Measurements from ENCODE around the gene FAM13C.

FAM13C gene

DNA sequence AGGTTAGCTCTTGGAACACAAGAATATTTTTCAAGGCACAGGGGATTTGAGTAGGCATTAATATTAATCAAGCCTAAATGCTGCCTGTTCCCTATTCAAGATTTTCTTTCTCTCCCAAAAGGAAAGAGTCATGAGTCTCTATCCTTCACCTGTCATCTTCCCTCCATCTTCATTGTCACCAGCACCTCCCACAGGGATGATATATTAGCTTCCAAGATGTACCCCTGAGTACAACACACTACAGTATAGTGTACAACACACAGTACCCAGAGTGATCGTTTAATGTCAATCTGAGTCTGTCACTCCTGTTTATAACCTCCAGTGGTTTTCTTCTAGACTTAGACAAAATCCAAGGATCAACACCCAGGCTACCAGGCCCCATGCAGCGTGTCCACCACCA is 50.1 kb downstream of the FAM13C start:
- no peak for DNase-seq

DNA sequence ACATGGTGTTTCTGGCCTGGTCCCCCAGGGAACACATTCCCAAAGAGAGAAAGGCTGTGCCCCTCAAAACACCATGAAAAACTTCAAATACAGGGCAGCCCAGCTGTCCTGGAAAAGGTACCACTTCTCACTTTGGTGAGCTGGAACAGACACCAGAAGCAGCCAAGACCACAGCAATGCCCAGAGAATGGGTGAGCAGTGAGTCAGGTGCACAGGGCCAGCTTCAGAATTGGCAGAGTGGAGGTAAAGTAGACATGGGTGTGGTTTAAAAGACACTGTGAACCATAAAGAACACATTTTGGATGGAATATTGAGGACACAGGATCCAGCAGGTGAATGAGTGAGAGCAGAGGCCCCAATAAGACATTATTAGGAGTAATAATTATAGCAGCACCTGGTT is 51.3 kb downstream of the FAM13C start:
- no peak for DNase-seq

DNA sequence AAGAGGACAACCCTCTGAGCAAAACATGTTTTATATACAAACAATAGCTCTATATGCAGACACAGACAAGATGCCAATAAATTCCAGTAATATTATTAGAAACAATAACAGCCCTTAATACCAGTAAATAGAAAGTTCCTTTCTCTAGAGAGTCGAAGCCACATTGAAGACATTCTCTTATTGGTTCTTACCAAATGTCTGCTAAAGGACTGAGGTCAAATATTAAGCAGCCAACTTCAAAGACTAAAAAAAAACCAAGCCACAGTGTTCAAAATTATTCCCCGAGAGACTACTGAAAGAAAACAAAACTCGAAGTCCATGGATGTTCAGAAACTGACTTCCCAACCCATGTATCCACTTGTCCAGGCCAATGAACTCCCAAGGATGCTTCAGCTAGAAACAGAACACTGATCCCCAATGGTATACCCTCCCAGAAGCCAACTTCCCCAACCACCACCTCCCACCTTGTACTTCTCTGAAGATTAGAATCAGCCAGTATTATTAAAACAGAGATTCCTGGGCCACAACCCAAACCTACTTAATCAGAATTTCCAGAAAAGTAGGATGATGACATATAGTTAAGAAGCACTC is 51.9 kb downstream of the FAM13C start:
- DNase-seq, result no peak

DNA sequence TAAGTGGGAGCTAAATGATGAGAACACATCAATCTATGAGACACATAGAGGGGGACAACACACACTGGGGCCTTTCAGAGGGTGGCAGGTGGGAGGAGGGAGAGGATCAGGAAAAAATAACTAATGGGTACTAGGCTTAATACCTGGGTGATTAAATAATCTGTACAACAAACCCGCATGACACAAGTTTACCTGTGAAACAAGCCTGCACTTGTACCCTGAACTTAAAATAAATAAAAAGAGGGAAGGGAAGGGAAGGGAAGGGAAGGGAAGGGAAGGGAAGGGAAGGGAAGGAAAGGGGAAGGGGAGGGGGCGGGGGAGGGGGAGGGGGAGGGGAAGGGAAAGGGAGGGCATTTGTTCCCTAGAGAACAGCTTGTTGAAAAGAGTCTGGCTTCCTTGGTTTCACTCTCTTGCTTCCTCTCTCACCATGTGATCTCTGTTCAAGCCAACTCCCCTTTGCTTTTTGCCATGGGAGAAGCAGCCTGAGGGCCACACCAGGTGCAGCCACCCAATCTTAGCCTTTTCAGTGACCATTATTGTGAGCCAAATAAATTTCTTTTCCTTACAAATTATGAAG is 57.7 kb downstream of the FAM13C start:
- DNase-seq, result no peak

DNA sequence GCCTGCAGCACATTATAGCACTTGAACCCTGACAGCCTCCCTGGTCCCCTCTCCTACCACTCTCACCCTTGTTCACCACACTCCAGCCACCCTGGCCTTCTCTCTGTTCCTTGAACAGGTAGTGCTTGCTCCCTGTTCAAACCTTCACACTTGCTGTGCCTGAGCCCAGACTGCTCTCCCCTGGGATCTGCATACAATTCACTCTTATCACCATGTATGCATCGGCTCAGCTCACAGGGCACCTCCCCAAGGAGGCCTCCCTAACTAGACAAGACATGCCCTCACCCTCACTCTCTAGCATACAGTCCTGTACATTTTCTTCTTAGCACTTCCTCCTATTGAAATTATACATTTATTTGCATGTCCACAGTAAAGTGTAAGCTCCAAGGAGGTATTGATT is 59.3 kb downstream of the FAM13C start:
- no peak for DNase-seq

DNA sequence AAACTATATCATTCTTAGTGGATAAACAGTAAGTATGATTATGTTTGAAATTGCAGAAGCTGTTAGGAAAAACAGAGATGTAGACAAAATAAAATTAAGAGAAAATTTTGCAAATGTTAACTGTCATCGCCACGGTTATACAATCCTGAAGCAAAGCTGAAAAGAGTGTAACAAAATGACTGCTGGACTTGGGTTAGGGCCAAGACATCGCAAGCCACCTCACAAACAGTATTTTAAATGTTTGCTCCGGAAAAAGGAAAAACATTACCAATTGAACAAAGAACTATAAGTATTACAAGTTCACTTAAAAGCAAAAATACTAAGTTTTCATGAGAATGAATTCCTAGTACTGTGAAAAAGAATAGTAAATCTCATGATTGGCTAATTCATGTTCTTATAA is 60.0 kb downstream of the FAM13C start:
- no peak for DNase-seq

DNA sequence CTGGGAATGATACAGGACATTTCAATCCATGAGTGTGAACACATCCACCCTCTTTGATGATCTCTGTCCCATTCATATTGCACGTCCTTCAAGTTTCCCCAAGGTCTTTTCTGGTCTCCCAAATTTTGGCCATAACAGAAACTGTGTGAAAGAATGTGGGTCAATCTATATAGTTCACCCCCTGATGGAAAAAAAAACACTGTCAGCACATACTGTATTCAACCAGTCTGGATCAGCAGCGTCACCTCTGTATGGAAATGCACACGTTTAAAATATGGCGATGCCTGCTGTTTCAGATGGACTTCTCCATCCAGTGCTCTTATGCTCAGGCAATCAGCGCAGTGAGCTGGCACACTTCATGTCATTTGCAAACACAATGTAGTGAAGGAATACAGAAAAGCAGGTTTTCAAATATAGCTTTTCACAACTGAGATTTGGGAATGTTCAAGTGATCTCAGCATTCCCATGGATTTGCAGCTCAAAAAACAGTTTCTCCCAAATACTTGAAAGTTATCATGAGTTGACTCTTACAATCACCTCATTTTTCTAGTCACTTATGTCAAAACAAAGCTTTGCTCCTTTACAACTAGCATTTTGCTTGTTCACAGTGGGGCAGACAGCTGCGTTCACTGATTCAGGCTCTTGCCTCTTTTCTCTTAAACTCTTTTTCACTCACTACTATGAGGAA is 61.1 kb downstream of the FAM13C start:
- DNase-seq, result no peak

DNA sequence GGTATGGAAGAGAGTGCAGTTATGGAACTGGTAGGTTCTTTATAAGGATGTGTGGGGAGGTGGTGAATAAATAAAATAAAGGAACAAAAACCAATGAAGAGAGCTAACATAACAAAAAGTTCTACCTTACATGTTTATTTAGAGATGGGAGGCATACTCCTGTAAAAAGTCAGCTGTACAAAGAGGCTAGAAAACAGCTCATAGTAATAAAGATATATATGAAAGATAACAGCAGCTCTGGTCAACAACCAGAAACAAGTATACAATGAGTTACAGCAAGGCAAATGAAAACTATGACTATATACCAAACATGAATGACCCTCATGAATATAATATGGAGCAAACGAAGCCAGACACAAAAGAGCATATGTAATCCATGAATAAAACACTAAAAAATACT is 62.0 kb downstream of the FAM13C start:
- DNase-seq, result no peak

DNA sequence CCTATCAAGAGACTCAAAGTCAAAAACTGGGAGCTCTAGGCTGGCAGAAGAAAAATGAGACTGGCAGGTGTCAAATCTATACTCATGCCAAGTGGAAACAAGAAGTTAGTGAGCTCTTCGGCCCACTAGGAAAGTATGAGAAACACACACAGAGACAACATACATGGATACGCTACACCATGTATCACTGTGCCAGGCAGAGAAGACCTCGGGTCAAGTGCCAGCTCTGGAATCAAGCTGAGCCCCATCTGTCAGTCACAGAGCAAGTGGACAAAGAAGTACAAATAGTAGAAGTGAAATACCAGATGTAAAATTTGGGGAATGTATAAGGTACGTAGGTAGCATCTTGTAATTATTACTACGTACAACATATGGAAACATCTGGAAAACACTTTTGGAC is 62.4 kb downstream of the FAM13C start:
- DNase-seq, result no peak

DNA sequence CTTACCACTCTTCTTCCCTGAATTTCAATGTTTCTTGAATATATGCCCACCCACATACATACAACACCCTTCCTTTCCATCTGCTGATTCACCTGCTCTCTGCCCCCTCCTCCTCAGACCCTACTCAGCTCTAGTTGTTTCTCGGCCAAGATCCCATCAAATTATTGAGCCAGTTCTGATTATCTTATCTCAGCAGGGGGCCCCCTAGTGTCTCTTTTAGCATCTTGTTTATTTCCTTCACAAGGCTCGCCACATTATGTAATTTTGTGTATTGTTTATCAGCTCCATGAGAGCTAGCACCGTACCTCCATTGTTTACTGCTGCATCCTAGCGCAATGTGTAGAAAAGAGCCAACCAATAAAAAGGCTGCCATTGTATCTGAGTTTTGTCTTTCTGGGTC is 71.9 kb downstream of the FAM13C start:
- DNase-seq, result no peak

DNA sequence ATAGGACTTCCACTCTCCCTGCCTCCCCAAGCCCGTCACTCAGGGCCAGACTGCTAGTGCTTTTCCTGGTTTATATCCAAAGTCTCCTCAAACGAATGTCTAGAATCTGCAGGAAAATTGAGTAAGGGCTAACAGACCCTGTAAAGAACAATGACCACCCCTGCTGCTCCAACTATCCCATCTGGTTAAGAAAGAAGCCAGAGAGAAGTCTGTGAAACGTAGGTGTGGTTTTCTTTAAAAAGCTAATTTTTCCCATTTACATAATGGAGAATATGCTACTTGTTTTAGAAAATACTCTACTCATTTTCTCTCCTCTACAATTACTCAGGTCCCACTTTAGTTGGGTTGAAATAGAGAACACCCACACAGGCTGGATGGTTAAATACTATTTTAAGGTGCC is 72.5 kb downstream of the FAM13C start:
- DNase-seq, result no peak

DNA sequence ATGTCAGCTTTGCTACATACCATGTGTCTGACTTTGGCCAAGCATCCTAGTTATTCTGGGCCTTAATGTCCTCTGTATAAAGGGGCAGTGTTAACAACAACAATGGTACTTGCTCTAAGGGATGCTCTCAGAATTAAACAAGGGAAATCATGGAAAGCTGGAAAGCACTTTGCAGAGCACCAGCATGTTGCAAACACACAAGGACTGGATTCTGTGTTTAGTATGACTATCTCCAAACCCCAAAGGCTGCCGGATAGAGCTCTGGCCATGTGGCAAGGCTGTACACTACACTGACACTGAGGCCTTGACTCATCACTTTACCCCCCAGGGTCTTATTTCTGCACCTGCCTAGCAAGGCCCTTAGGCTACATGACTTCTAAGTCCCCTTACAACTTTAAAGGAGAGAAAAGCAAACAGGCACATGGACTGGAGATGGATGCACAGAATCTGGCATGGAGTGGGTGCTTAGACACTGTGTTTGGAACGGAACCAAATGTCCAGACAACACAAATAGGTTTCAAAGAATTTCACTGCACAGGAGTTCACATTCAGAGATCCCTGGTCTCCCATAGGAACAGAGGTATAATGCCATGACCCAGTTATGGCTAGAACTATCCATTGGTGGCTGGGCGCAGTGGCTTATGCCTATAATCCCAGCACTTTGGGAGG is 74.6 kb downstream of the FAM13C start:
- no peak for DNase-seq

DNA sequence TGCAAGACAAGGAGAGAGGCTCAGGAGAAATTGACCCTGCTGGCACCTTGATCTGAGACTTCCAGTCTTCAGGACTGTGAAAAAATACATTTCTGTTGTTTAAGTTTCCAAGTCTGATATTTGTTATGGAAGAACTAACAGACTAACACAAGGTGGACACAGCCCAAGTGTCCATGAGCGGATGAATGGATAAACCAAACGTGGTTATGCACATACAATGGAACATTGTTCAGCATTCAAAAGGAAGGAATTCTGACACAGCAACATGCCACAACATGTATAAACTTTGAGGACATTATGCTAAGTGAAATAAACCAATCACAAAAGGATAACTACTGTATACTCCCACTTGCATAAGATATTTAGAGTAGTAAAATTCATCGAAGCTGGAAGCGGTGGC is 76.5 kb downstream of the FAM13C start:
- DNase-seq, result no peak

DNA sequence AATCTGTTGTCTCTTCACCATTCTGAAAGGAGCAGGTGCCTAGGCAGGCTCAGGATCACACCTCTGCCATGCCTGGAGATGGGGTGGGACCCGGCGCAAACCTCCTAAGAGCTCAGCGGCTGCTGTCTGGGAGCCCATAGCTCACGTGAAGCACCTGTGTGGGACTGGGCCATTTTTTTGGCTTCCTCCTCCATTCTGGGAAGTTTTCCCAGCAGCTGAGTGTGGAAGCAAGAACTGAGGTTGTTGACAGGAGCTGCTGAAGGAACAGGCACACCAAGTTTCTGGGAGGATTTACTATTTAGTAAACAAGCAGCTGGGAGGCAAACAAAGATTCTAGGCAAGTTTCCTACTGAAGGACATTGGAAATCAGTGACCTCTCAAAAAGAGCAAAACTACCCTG is 77.3 kb downstream of the FAM13C start:
- no peak for DNase-seq

DNA sequence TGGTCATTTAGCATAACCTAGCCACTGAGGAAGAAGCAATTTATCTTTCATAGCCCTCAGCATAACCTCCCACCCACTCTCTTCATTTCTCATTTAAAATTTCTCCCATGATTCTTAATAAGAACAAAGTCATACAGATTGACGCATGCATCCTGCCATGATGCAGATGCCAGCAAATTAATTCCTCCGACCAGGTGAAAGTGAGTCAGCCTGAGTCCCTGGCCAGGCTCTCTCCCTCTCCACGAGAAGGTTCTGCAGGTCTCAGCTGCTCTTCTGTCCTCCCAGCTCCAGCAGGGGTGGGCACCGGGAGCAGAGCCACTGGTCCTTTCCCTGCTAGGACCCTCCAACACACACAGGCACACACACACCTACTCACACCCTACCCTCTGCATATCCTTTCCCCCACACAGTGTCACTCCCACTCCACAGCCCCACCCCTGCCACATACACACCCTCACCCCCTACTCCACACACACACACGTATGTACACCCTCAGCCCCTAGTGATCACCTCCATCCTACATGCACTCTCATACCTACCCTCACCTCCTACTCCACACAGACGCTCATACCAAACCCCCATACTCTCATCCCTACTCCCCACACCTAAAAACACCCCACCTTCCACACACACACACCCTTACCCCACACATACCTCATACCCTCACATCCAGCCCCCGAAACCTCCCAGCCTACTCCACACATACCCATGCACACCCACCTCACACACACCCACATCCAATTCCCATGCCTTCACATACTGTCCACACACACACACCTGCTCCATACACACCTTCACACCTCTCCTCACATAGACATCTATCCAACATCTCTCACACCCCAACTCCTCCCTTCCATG is 78.0 kb downstream of the FAM13C start:
- no peak for DNase-seq

DNA sequence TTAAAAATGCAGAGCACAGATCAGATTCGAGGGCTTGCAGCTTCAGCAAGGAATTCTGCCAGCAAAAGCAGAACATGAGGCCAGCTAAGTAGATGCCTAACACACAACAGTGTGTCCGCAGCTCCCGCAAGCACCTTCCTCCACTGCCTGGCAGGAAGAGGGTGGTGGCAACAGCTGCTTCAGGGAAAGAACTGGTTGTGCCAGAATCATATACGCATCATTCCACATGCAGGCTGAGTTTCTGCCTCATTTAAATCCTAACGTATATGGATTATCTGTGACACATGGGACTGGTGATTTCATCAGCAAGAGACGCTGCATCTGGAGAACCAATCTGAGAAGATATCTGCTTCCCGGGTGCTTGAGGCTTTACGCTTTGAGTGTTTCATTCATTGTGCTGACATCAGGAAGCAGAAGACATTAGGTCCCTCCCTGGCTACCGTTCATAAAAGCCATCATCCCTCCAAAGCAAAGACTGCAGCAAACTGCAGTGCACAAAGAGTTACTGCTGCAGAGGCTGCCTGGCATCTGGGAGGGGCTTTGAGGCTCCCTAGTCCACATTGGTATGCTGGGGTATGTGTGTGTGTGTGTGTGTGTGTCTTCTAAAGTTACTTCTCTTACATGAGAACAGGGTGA is 78.8 kb downstream of the FAM13C start:
- DNase-seq, result peak; percentile 86

DNA sequence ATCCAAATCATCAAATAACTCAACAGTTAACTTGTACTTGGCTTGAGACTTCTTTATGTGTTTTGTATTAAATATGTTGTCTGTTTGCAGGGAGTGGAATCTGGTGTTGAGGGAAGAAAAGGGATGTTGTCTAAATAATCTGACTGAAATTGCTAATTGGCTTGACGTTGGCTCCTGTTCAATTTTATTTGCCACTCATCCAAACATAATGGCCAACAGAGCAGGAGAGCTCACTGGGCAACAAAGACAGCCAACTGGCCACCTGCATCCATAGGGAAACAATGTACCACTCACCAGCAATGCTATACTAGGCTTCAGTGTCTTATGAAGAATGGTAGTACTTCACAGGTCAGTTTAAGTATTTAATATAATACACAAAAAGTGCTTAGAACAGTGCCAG is 80.5 kb downstream of the FAM13C start:
- peak; percentile 31 for DNase-seq

DNA sequence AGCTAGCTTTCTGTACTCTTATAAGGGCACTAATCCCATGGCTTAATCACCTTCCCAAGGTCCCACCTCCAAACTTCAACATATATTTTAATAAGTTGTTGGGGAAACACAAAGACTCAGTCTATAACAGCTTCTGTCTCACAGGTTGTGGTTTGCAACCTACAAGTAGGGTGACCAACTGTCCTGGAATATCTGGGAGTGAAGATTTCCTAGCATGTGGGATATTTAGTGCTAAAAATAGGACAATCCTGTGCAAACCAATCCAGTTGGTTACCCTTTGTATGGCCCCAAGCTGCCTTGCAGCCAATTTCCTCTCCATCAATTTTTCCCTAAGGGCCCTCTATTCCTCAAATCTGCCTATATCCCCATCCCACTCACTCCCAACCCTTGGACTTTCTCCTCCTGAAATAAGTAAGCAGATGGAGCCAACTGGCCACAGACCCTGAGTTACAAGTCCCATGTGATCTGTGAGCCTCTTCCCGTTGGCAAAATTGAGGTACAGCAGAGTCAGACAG is 82.3 kb downstream of the FAM13C start:
- DNase-seq, result no peak

DNA sequence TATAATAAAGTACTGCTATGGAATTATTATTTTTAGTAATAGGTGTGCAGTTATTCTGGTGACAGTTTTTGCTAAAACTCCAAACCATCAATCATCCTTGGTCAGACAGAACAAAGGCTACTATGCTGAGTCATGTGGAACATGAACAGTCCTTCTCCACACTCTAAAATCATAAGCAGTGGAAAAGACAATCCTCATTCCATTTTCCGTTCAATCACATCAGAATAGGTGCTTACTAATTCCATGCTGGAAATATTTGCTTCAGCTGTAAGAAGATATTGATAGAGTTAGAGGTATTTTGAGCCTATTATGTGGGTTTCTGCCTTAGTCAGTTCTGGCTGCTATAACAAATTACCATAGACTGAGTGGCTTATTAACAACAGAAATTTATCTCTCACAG is 82.9 kb downstream of the FAM13C start:
- DNase-seq, result no peak

DNA sequence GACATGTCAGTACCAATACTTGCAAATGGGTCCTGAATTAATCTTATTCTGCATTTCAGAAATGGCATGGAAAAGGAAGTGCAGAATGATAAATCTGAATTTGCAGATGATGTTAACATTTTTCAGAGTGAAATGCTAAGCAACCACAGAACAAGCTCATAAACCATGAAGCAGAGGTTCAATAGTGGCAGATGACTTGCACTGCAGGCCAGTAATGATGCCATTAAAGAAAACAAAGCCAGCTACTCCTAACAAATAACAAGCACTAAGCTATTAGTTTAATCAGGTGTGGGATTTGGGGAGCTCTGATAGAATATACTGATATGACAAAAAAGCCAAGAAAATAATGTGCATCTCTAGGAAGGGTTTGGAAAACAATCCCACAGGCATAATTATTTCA is 85.4 kb downstream of the FAM13C start:
- no peak for DNase-seq

DNA sequence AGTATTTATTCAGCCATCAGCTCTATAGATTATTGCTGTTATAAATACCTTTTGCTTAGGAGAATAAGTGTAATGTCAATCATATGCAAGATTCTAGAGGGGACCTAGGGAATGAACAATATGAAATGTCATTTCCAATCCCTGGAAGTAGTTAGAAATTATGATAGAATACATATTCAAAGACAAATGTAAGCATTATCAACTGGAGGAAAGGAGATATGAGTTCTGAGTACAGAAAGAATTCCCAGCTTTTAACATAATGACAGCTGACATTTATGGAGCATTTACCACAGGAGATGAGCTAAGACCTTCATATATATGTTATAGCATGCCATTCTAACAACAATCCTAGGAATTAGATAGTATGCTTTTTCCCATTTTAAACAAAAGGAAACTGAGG is 86.2 kb downstream of the FAM13C start:
- DNase-seq, result no peak

DNA sequence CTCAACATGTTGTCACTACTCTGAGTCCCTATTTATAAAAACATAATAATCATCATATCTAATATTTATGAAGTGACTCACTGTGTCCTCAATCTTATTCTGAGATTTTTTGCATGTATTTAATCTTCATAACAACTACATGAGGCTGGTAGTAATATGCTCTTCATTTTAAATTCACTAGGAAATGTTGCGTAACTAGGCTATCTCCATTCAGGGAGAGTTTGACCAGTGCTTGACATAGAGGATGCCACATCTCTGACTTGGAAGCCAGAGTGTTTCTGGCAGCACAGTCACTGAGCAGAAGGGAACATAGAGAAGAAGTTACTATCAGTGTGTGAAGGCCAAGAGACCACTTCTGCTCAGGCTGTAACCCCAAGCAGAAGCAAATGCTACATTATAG is 88.9 kb downstream of the FAM13C start:
- DNase-seq, result no peak

DNA sequence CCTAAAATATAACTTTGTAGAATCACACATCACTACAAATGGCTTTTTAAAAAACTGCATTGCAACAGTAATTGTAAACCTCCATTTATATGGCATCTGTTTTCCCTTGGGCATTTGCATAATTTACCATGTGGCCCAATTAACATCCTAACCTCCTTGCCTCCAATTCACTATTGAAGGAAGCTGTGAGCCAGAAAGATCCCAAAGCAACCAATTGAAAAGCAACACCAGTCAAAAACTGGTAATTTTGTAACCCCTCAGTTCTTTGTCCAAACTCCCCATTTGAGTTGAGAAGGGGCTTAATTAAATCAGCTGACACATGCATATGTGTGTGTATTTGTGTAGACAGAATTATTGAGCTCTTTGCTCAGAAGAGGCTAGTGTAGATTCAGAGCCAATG is 90.3 kb downstream of the FAM13C start:
- DNase-seq, result peak; percentile 43
